Astrocyte of the cerebellum (primary cell): ENCODE data around the gene ARL14EPL.

Experiments
- DNase-seq: peaks from one replicate; pipeline ENCODE4 v3.0.0-alpha.2; 2011; ENCODE audit warnings: low read depth
- H3K4me3 ChIP-seq: 2 replicates; pipeline ENCODE4 v1.5.1; 2011; ENCODE audit warnings: mild to moderate bottlenecking, low read depth, low read length, moderate library complexity
- CTCF ChIP-seq: IDR thresholded peaks from 2 replicates; pipeline ENCODE4 v1.5.1; 2012; ENCODE audit warnings: low read length, low read depth, moderate library complexity, mild to moderate bottlenecking; ENCODE audit errors: missing control alignments
- in situ Hi-C: cut with HindIII; loops from 2 replicates; pipeline ENCODE4 v1.10.0; 2017; ENCODE audit warnings: low sequenced_read_pairs

Gene ARL14EPL

GRCh38 chr5:116032094-116032517, at the start of gene ARL14EPL:
Gene ARL14EPL (plus strand): TSS chr5:116032472. CDS start chr5:116051466, 18,994 bp downstream.
- in situ Hi-C loops, result no loop called here
- peak; percentile 69 for DNase-seq
- no peak within 1 kb of the TSS for H3K4me3 ChIP-seq
- TF ChIP-seq CTCF, result peak; percentile 47

GRCh38 chr5:115983519-115983918, 48.8 kb upstream of the ARL14EPL start:
- in situ Hi-C loops, result no loop called here
- no peak for TF ChIP-seq CTCF
- DNase-seq, result no peak
- H3K4me3 ChIP-seq, result no peak overlapping the region

GRCh38 chr5:115985802-115986757, 46.2 kb upstream of the ARL14EPL start:
- no peak overlapping the region for H3K4me3 ChIP-seq
- DNase-seq, result peak; percentile 76
- TF ChIP-seq CTCF, result no peak
- in situ Hi-C loops, result no loop called here

- no peak for DNase-seq
Observed at GRCh38 chr5:115988002-115988401, 44.3 kb upstream of the ARL14EPL start.

GRCh38 chr5:115992848-115993350, 39.4 kb upstream of the ARL14EPL start:
- DNase-seq, result no peak
- no peak for TF ChIP-seq CTCF
- in situ Hi-C loops, result no loop called here
- no peak overlapping the region for H3K4me3 ChIP-seq

More at GRCh38 chr5:115988002-115988401, 44.3 kb upstream of the ARL14EPL start:
- in situ Hi-C loops, result no loop called here
- no peak overlapping the region for H3K4me3 ChIP-seq
- TF ChIP-seq CTCF, result no peak

- TF ChIP-seq CTCF, result no peak
Observed at GRCh38 chr5:115995351-115995750, 36.9 kb upstream of the ARL14EPL start.

More at GRCh38 chr5:115995351-115995750, 36.9 kb upstream of the ARL14EPL start:
- H3K4me3 ChIP-seq, result no peak overlapping the region
- in situ Hi-C loops, result no loop called here
- DNase-seq, result no peak
